Neuronal stem cell (in vitro differentiated cells): ENCODE measurements around the gene ADM.

Experiments used
- DNase-seq: peaks from one replicate; pipeline ENCODE4 v3.0.0-alpha.2; 2013; ENCODE audit warnings: low spot score
- H2AFZ ChIP-seq: one replicate; pipeline ENCODE4 v1.6.1; 2013; ENCODE audit warnings: mild to moderate bottlenecking, low read length, inconsistent platforms
- H2AK5ac ChIP-seq: 2 replicates; pipeline ENCODE4 v1.6.1; 2013; ENCODE audit warnings: low read depth, mild to moderate bottlenecking, inconsistent platforms, low read length, moderate library complexity, mixed read lengths
- H2BK120ac ChIP-seq: 2 replicates; pipeline ENCODE4 v1.6.1; 2013; ENCODE audit warnings: low read depth, mild to moderate bottlenecking, inconsistent platforms, low read length, moderate library complexity, mixed read lengths
- H2BK12ac ChIP-seq: one replicate; pipeline ENCODE4 v1.6.1; 2013; ENCODE audit warnings: low read length, inconsistent platforms
- H2BK15ac ChIP-seq: 2 replicates; pipeline ENCODE4 v1.6.1; 2013; ENCODE audit warnings: mild to moderate bottlenecking, low read length, inconsistent platforms, mixed read lengths
- H2BK5ac ChIP-seq: one replicate; pipeline ENCODE4 v1.6.1; 2013; ENCODE audit warnings: inconsistent platforms, mild to moderate bottlenecking, low read length, moderate library complexity
- H3K14ac ChIP-seq: one replicate; pipeline ENCODE4 v1.6.1; 2013; ENCODE audit warnings: low read length, inconsistent platforms
- H3K18ac ChIP-seq: 2 replicates; pipeline ENCODE4 v1.6.1; 2013; ENCODE audit warnings: low read length, inconsistent platforms
- H3K23ac ChIP-seq: 2 replicates; pipeline ENCODE4 v1.6.1; 2013; ENCODE audit warnings: low read depth, mild to moderate bottlenecking, mixed read lengths, low read length, inconsistent platforms; ENCODE audit not compliant: poor library complexity
- H3K27ac ChIP-seq: replicated peaks from 3 replicates; pipeline ENCODE4 v1.5.1; 2013; ENCODE audit warnings: low read length, inconsistent platforms
- H3K27me3 ChIP-seq, 3 experiments: 2 replicates each; pipeline ENCODE4 v1.6.1; 2013; ENCODE audit warnings: low read length in 3 of 3, mild to moderate bottlenecking in 2 of 3, inconsistent platforms in 1 of 3, low read depth in 1 of 3, mixed read lengths in 1 of 3, moderate library complexity in 1 of 3; ENCODE audit not compliant: control insufficient read depth in 3 of 3, insufficient read depth in 3 of 3
- H3K36me3 ChIP-seq, 2 donors: replicated peaks in 1 of 2; 2 replicates each; pipeline ENCODE4 v1.6.1; 2013; ENCODE audit warnings: low read length in 2 of 2; ENCODE audit not compliant: control insufficient read depth in 2 of 2, insufficient read depth in 2 of 2
- H3K4ac ChIP-seq: 2 replicates; pipeline ENCODE4 v1.6.1; 2013; ENCODE audit warnings: inconsistent platforms, mild to moderate bottlenecking, low read length, moderate library complexity
- H3K4me1 ChIP-seq, 2 donors: 1 replicate in 1 of 2; 2 replicates in 1 of 2; pipeline ENCODE4 v1.6.1; 2013; ENCODE audit warnings: low read length in 2 of 2, low read depth in 1 of 2; ENCODE audit not compliant: control insufficient read depth in 2 of 2, insufficient read depth in 1 of 2
- H3K4me2 ChIP-seq: one replicate; pipeline ENCODE4 v1.6.1; 2013; ENCODE audit warnings: mild to moderate bottlenecking, low read length, inconsistent platforms; ENCODE audit not compliant: insufficient read depth, poor library complexity, severe bottlenecking
- H3K4me3 ChIP-seq, 2 donors: 2 replicates each; pipeline ENCODE4 v1.5.1; 2013; ENCODE audit warnings: low read length in 2 of 2, mild to moderate bottlenecking in 2 of 2, inconsistent platforms in 1 of 2, moderate library complexity in 1 of 2
- H3K79me1 ChIP-seq: one replicate; pipeline ENCODE4 v1.6.1; 2013; ENCODE audit warnings: low read depth, mild to moderate bottlenecking, inconsistent platforms, low read length, moderate library complexity
- H3K9ac ChIP-seq: one replicate; pipeline ENCODE4 v1.6.1; 2013; ENCODE audit warnings: mild to moderate bottlenecking, low read depth, low read length, inconsistent platforms; ENCODE audit not compliant: poor library complexity
- H3K9me3 ChIP-seq, 2 donors: replicated peaks in 1 of 2; 2 replicates each; pipeline versions ENCODE3 to v1.6.1; 2013; ENCODE audit warnings: low read length in 2 of 2, mild to moderate bottlenecking in 2 of 2, inconsistent platforms in 1 of 2, low read depth in 1 of 2, mixed read lengths in 1 of 2, moderate library complexity in 1 of 2; ENCODE audit not compliant: control insufficient read depth in 2 of 2, insufficient read depth in 1 of 2
- H4K8ac ChIP-seq: one replicate; pipeline ENCODE4 v1.6.1; 2013; ENCODE audit warnings: low read depth, mild to moderate bottlenecking, inconsistent platforms, low read length, moderate library complexity
- H4K91ac ChIP-seq: one replicate; pipeline ENCODE4 v1.6.1; 2013; ENCODE audit warnings: low read length, low read depth, mild to moderate bottlenecking, inconsistent platforms; ENCODE audit not compliant: poor library complexity
- WGBS, 2 donors: extraction: QIAGEN DNeasy Blood & Tissue Kit; methylation state at CpG; one replicate each; pipeline ENCODE4 v1.1.7; 2013; ENCODE audit warnings: missing lambda C conversion rate in 2 of 2, mixed read lengths in 1 of 2; ENCODE audit not compliant: insufficient read length in 2 of 2, insufficient replicate concordance in 1 of 2; ENCODE audit errors: extremely low coverage in 2 of 2; 5-methylcytosine and 5-hydroxymethylcytosine counted together

Gene ADM

GRCh38 chr11:10307022-10307399 lies 2.1 kb downstream of the ADM start:
- peaks cover 0 to 53% (median 23%) of the 10 kb centered on the region in 3 experiments for H3K27me3 ChIP-seq

GRCh38 chr11:10307400-10308200 lies 2.7 kb downstream of the ADM start:
- Histone ChIP-seq H3K4me2 (peak overlapping the region; percentile 92), H3K27ac (no peak overlapping the region), H4K91ac (no peak overlapping the region), H4K8ac (no peak overlapping the region), H3K36me3 (peaks cover 0 to 16% of the 10 kb centered on the region in 2 donors), H3K79me1 (no peaks in the 10 kb centered on the region), H2BK120ac (no peak overlapping the region), H3K14ac (no peak overlapping the region), H2BK15ac (no peak overlapping the region), H3K23ac (peak overlapping the region; percentile 62), H2AFZ (peak overlapping the region; percentile 91), H3K9me3 (peaks cover 0 to 4% of the 10 kb centered on the region in 2 donors), H3K4me1 (peaks cover 12% of the 10 kb centered on the region in 2 donors), H3K9ac (no peak overlapping the region), H3K4me3 (peak overlapping the region; percentile 70 to 83), H2BK5ac (no peak overlapping the region), H2AK5ac (no peak overlapping the region), H2BK12ac (peak overlapping the region; percentile 43), H3K4ac (no peak overlapping the region), H3K18ac (peak overlapping the region; percentile 86), H3K27me3 (peaks cover 0 to 47% (median 20%) of the 10 kb centered on the region in 3 experiments)
- WGBS, 2 donors: no CpG with 5 or more reads among the region's 62 CpGs
- DNase-seq: peak; percentile 79

More at GRCh38 chr11:10307022-10307399, 2.1 kb downstream of the ADM start:
- no peak overlapping the region for H3K9ac ChIP-seq
- no peak overlapping the region for H2BK5ac ChIP-seq
- H2BK120ac ChIP-seq: no peak overlapping the region
- no peak overlapping the region for H4K91ac ChIP-seq
- H4K8ac ChIP-seq: no peak overlapping the region
- H2AK5ac ChIP-seq: no peak overlapping the region
- no peak overlapping the region for H3K27ac ChIP-seq
- no peak for DNase-seq
- no peak overlapping the region for H3K23ac ChIP-seq
- H3K9me3 ChIP-seq: peaks cover 0 to 4% of the 10 kb centered on the region in 2 donors
- peak overlapping the region; percentile 70 to 83 for H3K4me3 ChIP-seq
- H3K4me2 ChIP-seq: peak overlapping the region; percentile 95
- H3K18ac ChIP-seq: no peak overlapping the region
- H2BK15ac ChIP-seq: no peak overlapping the region
- peaks cover 0 to 16% of the 10 kb centered on the region in 2 donors for H3K36me3 ChIP-seq
- no peak overlapping the region for H2BK12ac ChIP-seq
- no peaks in the 10 kb centered on the region for H3K79me1 ChIP-seq
- peaks cover 12 to 16% of the 10 kb centered on the region in 2 donors for H3K4me1 ChIP-seq
- WGBS, 2 donors: no CpG with 5 or more reads among the region's 9 CpGs
- no peak overlapping the region for H3K14ac ChIP-seq
- H2AFZ ChIP-seq: peak overlapping the region; percentile 91
- no peak overlapping the region for H3K4ac ChIP-seq

DNA sequence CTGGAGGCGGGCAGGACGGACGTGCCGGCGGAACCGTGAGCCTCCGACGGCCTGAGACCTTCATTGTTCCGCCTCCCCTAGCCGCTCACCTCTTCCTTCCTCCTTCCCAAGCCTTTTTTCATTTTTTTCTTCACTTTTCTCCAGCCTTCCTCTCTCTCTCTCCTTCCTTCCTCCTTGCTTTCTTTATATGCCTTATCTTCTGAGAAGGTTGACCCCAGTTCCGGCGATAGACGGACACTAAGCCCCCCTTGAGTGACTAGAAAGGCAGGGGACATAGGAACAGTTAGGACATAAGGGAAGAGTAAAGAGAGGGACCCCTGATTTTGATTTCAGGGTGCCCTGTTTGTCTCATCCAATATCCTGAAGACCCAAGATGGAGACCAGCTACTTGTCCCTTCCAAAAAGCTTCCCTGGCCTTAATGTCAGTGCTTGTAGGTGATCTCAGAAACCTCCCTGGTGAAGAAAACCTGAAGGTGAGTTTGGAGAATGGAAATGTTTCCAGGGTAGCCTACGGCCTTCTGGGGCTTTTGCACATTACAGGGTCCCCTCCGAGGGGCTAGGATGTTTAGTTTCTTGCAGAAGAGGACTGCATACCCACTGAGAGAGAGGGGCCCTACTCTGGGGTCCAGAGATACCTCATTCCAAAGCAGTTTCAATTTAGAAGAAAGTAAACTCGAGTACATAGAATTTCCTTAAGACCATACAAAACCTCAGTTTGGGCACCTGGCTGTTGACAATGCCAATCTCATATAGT lies 3.5 kb downstream of the ADM start:
- Histone ChIP-seq H3K4me3 (peak overlapping the region; percentile 63 to 83), H2BK120ac (no peak overlapping the region), H3K18ac (peak overlapping the region; percentile 68), H2BK5ac (no peak overlapping the region), H3K4me2 (peak overlapping the region; percentile 92), H3K27ac (no peak overlapping the region), H4K8ac (no peak overlapping the region), H2AK5ac (no peak overlapping the region), H3K27me3 (peaks cover 0 to 39% (median 15%) of the 10 kb centered on the region in 3 experiments), H3K9me3 (peaks cover 0 to 4% of the 10 kb centered on the region in 2 donors), H3K9ac (no peak overlapping the region), H3K36me3 (peaks cover 0 to 16% of the 10 kb centered on the region in 2 donors), H2AFZ (peak overlapping the region; percentile 91), H2BK15ac (no peak overlapping the region), H3K4ac (no peak overlapping the region), H3K14ac (no peak overlapping the region), H3K79me1 (no peaks in the 10 kb centered on the region), H2BK12ac (no peak overlapping the region), H4K91ac (no peak overlapping the region), H3K4me1 (peaks cover 11 to 12% of the 10 kb centered on the region in 2 donors), H3K23ac (peak overlapping the region; percentile 62)
- no peak for DNase-seq
- no CpG with 5 or more reads among the region's 16 CpGs for WGBS, 2 donors
